NB4 (cell line): ENCODE data around the gene HDGFL3.

Experiments
- POLR2A ChIP-seq: IDR thresholded peaks from 2 replicates; pipeline ENCODE4 v1.6.1; 2011; ENCODE audit warnings: mild to moderate bottlenecking; ENCODE audit not compliant: insufficient read length; ENCODE audit errors: extremely low read depth
- TF ChIP-seq, protein P1 (sequence below): IDR thresholded peaks from one replicate; pipeline ENCODE4 v1.5.1; 2012; ENCODE audit warnings: low read depth, low read length

DNA sequence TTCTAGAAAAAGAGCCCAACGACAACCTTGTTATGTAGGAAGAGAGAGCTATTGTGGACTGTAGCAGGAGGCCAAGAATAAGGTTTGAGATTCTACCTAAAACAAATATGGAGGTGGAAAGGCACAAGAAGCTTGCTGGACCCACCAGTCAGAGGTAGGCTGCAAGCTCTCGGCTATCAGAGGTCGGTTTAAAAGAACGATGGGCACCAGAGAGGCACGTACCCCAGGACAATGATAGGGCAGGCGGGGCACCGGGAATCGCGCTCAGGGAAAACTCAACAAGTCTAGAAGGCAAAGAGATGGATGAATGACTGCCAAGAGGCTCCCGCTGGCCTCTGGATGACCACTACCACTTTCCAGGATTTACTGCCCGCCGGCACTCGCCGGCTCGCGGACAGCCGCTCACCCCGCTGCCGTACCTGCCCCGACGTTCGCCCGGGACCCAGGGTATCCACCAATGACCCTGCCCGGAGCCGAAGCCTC is 1.1 kb downstream of the HDGFL3 start:
- TF ChIP-seq, protein P1, sequence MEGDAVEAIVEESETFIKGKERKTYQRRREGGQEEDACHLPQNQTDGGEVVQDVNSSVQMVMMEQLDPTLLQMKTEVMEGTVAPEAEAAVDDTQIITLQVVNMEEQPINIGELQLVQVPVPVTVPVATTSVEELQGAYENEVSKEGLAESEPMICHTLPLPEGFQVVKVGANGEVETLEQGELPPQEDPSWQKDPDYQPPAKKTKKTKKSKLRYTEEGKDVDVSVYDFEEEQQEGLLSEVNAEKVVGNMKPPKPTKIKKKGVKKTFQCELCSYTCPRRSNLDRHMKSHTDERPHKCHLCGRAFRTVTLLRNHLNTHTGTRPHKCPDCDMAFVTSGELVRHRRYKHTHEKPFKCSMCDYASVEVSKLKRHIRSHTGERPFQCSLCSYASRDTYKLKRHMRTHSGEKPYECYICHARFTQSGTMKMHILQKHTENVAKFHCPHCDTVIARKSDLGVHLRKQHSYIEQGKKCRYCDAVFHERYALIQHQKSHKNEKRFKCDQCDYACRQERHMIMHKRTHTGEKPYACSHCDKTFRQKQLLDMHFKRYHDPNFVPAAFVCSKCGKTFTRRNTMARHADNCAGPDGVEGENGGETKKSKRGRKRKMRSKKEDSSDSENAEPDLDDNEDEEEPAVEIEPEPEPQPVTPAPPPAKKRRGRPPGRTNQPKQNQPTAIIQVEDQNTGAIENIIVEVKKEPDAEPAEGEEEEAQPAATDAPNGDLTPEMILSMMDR = no peak
- no peak for TF ChIP-seq POLR2A
